ENCODE measurements around the gene CBARP.
"Not testable (repeated sequence)": the region's sequence is repeated elsewhere in the genome, so short reads cannot be mapped to it uniquely, and the experiment has no call there.

CBARP gene

DNA sequence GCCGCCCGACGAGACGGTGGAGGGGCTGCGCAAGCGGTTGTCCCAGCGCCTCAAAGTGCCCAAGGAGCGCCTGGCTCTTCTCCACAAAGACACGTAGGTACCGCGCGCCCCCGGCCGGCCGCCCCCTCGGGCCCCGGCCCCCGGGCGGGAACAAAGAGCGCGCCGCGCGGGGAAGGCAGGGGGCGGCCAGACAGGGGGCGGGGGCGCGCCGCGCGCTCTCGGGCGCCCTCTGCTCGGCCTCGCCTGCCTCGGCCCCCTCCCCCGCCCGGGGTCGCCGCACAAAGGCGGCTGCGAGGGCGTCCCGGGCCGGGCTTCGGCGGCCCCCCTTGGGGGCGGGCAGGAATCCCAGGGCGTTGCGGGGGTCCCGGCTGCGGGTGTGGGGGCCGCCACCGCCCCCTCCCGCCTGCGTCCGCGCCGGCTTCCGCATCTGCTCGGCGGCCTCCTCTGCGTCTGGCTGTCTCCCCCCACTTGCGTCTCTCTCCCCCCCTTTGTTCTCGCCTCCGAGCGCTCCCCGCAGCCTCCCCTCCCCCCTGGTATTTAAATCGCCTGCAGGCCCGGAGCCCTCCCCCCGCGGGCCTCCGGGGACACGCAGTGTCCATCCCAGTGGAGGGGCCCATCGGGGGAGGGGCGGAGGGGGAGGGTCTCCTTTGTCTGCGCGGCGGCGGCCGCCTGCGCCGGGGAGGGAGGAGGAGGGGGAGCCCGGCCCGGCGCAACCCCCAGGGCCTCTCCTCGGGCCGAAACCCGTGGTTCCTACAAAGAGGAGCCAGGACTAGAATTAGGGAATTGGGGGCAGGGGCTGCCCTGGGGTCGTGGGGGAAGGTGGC, 12.8 kb upstream of the CBARP start:
- DNase-seq (ENCODE audit: low read depth) = no peak
- H3K4me3 ChIP-seq (ENCODE audit: control insufficient read depth, low read depth, low read length) = peak overlapping the region; percentile 77
- no peak for TF ChIP-seq CTCF (conservative IDR thresholded peaks at IDR 0.05; ENCODE audit: control insufficient read depth, insufficient read depth, low read depth, low read length)

GRCh38 chr19:1249990-1250436, 12.2 kb upstream of the CBARP start:
- H3K4me3 ChIP-seq (ENCODE audit: control insufficient read depth, low read depth, low read length) = peak overlapping the region; percentile 77
- TF ChIP-seq CTCF (conservative IDR thresholded peaks at IDR 0.05; ENCODE audit: control insufficient read depth, insufficient read depth, low read depth, low read length) = no peak
- no peak for DNase-seq (ENCODE audit: low read depth)

DNA sequence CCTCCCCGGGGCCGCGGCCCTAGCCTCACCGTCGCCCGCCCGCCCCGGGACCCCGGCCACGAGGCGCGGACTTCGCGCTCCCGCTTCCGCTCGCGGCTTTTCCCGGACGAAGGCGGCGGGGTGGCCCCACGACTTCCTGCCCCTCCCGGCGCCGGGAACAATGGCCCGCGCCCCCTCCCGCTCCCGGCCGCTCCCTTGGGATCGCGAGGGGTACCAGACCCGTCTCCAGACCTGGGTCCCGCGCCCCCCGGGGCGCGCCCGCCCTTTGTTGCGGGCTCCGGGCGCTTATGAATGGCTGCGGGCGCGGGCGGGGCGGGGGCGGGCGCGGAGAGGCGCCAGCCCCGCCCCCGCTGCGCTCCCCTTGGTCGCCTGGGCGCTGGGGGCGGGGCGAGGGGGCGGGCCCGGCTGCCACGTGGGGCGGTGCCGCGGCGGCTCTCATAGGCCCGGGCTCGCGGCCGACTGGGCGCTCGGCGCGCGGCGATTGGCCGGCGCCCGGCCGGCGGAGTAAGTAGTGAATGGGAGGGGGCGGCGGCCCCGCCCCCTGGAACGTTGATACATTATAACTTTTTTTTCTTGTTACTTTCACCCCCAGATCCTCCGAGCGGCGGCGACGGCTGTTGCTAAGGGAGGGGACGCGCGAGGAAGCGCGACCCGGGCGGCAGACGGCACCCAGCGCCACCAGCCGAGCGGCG, 11.6 kb upstream of the CBARP start:
- peak; percentile 94 for DNase-seq (ENCODE audit: low read depth)
- H3K4me3 ChIP-seq (ENCODE audit: control insufficient read depth, low read depth, low read length) = peak overlapping the region; percentile 77
- TF ChIP-seq CTCF (conservative IDR thresholded peaks at IDR 0.05; ENCODE audit: control insufficient read depth, insufficient read depth, low read depth, low read length) = no peak

GRCh38 chr19:1248786-1249297, 11.0 kb upstream of the CBARP start:
- peak; percentile 18 for TF ChIP-seq CTCF (conservative IDR thresholded peaks at IDR 0.05; ENCODE audit: control insufficient read depth, insufficient read depth, low read depth, low read length)
- peak; percentile 75 for DNase-seq (ENCODE audit: low read depth)
- H3K4me3 ChIP-seq (ENCODE audit: control insufficient read depth, low read depth, low read length) = peak overlapping the region; percentile 58

- no peak for TF ChIP-seq CTCF (conservative IDR thresholded peaks at IDR 0.05; ENCODE audit: control insufficient read depth, insufficient read depth, low read depth, low read length)
- DNase-seq (ENCODE audit: low read depth) = peak; percentile 84
- H3K4me3 ChIP-seq (ENCODE audit: control insufficient read depth, low read depth, low read length) = peak within 1 kb of the TSS; percentile 58
These were observed 10.5 kb upstream of the CBARP start, which contains the start of gene MIDN for GRCh38 chr19:1248139-1248785. TSS of gene MIDN (plus strand) at chr19:1248583. CDS start at chr19:1250297, 1,714 bp downstream.

DNA sequence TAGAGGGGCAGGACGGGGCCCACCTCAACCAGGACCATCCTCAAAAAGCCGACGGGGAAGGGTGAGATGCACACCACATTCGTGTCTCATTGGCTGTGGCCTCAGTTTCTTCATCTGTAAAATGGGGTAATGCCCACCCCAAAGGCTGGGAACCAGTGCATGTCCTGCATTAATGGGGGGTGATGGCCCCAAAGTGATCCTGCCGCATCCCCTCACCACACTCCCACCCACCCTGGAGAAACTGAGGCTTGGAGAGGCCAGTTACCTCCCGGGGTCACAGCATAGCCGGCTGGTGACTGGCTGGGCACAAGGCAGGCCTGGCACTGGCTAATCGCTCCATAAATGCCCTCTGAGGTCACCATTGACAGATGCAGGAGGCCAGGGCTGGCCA, 9.9 kb upstream of the CBARP start:
- H3K4me3 ChIP-seq (ENCODE audit: control insufficient read depth, low read depth, low read length) = peak overlapping the region; percentile 38
- TF ChIP-seq CTCF (conservative IDR thresholded peaks at IDR 0.05; ENCODE audit: control insufficient read depth, insufficient read depth, low read depth, low read length) = no peak

DNA sequence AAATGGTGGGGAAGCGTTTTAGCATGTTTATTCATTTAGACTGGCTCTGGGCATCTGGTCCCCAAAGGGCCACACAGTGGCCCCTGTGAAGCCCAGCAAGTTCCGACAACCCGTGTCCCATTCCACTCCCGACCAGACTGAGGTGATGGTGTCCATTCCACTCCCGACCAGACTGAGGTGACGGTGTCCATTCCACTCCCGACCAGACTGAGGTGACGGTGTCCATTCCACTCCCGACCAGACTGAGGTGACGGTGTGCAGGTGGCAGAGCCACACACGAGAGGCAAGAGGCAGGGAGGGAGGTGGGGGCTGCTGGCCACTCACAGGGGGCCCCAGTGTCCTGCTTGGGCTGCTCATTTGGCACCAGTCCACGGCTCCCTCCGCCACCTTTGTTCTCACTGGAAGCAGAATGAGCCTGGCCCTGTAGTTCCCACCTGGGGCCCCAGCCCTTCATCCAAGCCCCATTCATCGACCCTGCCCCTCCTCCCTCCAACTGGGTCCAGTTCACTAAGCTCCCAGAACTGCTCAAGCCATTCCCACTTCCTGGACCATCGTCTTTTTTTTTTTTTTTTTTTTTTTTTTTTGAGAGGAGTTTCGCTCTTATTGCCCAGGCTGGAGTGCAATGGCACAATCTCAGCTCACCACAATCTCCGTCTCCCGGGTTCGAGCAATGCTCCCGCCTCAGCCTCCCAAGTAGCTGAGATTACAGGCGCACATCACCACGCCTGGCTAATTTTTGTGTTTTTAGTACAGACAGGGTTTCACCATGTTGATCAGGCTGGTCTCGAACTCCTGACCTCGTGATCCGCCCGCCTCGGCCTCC, 8.7 kb upstream of the CBARP start:
- H3K4me3 ChIP-seq (ENCODE audit: control insufficient read depth, low read depth, low read length); DNase-seq (ENCODE audit: low read depth): not testable (repeated sequence)

More for the DNA sequence above, 9.9 kb upstream of the CBARP start:
- no peak for DNase-seq (ENCODE audit: low read depth)

All from fibroblast of mammary gland (primary cell).